GM12892 (cell line): Measurements from ENCODE around the gene TRAPPC2L.

Experiments
- POLR2A ChIP-seq: IDR thresholded peaks from 2 replicates; pipeline ENCODE4 v1.6.1; 2011; ENCODE audit warnings: low read depth, low read length, control low read depth
- POLR2AphosphoS5 ChIP-seq: IDR thresholded peaks from 2 replicates; pipeline ENCODE4 v1.6.1; 2011; ENCODE audit warnings: low read depth, low read length, control low read depth
- TAF1 ChIP-seq: IDR thresholded peaks from 2 replicates; pipeline ENCODE4 v1.6.1; 2011; ENCODE audit warnings: low read depth, mild to moderate bottlenecking, control low read depth, low read length, borderline replicate concordance

DNA sequence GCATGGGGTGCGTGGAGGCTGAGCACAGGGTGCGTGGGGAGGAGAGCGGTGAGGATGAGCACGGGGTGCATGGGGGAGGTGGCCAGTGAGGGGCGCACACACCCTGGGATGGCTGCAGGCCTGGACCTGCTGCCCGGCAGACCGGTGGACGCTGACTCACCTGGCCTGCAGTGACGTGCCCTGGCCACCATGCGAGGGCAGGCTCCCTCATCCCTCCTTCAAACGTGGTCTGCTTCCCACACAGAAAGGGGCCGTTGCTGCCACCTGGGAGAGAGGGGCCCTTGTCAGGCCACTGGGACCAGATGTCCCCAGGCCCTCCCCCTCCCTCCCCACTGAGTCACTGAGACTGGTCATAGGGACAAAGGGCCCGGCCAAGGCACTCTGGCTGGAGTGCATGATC is 25.1 kb upstream of the TRAPPC2L start:
- TF ChIP-seq POLR2A (no peak), POLR2AphosphoS5 (no peak), TAF1 (no peak)
